NCI-H82 (cell line): Measurements from ENCODE around the gene ENOX1.

ENCODE experiments used
- DNase-seq: peaks from one replicate; lab custom pipeline; 2025; lab: John Stamatoyannopoulos, UW

ENOX1 gene

GRCh38 chr13:43546251-43546650 lies 240.5 kb downstream of the ENOX1 start:
- no peak for DNase-seq

GRCh38 chr13:43545317-43545874 lies 241.4 kb downstream of the ENOX1 start:
- no peak for DNase-seq

GRCh38 chr13:43544631-43545030 lies 242.1 kb downstream of the ENOX1 start:
- no peak for DNase-seq

GRCh38 chr13:43544011-43544410 lies 242.8 kb downstream of the ENOX1 start:
- DNase-seq = peak; percentile 52

GRCh38 chr13:43543331-43543730 lies 243.4 kb downstream of the ENOX1 start:
- no peak for DNase-seq

GRCh38 chr13:43537124-43537523 lies 249.6 kb downstream of the ENOX1 start:
- DNase-seq = no peak

GRCh38 chr13:43529796-43530195 lies 257.0 kb downstream of the ENOX1 start:
- DNase-seq = no peak

GRCh38 chr13:43528992-43529391 lies 257.8 kb downstream of the ENOX1 start:
- no peak for DNase-seq

GRCh38 chr13:43522788-43523187 lies 264.0 kb downstream of the ENOX1 start:
- no peak for DNase-seq

GRCh38 chr13:43520351-43520750 lies 266.4 kb downstream of the ENOX1 start:
- DNase-seq = no peak

GRCh38 chr13:43518833-43519232 lies 267.9 kb downstream of the ENOX1 start:
- DNase-seq = no peak

GRCh38 chr13:43516401-43516833 lies 270.4 kb downstream of the ENOX1 start:
- peak; percentile 68 for DNase-seq

GRCh38 chr13:43515531-43515930 lies 271.2 kb downstream of the ENOX1 start:
- peak; percentile 54 for DNase-seq

- no peak for DNase-seq
Measured at GRCh38 chr13:43514311-43514710, 272.5 kb downstream of the ENOX1 start.

- DNase-seq = no peak
Measured at GRCh38 chr13:43512221-43512620, 274.6 kb downstream of the ENOX1 start.

- DNase-seq = no peak
Measured at GRCh38 chr13:43510956-43511901, 275.5 kb downstream of the ENOX1 start.

- DNase-seq = no peak
Measured at GRCh38 chr13:43495732-43496131, 291.0 kb downstream of the ENOX1 start.

- no peak for DNase-seq
Measured at GRCh38 chr13:43494206-43494605, 292.6 kb downstream of the ENOX1 start.

- peak; percentile 62 for DNase-seq
Measured at GRCh38 chr13:43493496-43494000, 293.2 kb downstream of the ENOX1 start.

GRCh38 chr13:43492745-43493144 lies 294.0 kb downstream of the ENOX1 start:
- DNase-seq = no peak

GRCh38 chr13:43492311-43492710 lies 294.5 kb downstream of the ENOX1 start:
- no peak for DNase-seq

GRCh38 chr13:43489233-43489632 lies 297.5 kb downstream of the ENOX1 start:
- DNase-seq = peak; percentile 52

GRCh38 chr13:43487885-43488284 lies 298.9 kb downstream of the ENOX1 start:
- DNase-seq = no peak
